Renal cortex interstitium (tissue), 11 donors: ENCODE results near the gene KCNH8. TPM values are rescaled to one million over a fixed set of nuclear protein-coding genes. Genes with fewer than 3 reads are reported as not detected.

Experiments
- DNase-seq, 11 donors: peaks; one replicate each; pipeline ENCODE4 v3.0.0-alpha.2; 2013; ENCODE audit warnings: low read depth in 9 of 11, low spot score in 4 of 11; ENCODE audit errors: extremely low read depth in 1 of 11
- polyA plus RNA-seq, 3 donors: library from polyadenylated mRNA; unstranded; fragments of 120-200 nt; gene quantifications; one replicate each; pipeline ENCODE4 v1.2.1, GENCODE V29; 2013; ENCODE audit not compliant: insufficient read length in 3 of 3

The KCNH8 gene
- polyA plus RNA-seq, 3 donors: 0.95 to 1.4 (median 1.3) TPM

- DNase-seq: no peak
Measured at GRCh38 chr3:19539518-19540392, 391.4 kb downstream of the KCNH8 start.

GRCh38 chr3:19540464-19540863, 392.2 kb downstream of the KCNH8 start:
- no peak for DNase-seq

GRCh38 chr3:19541284-19541683, 393.0 kb downstream of the KCNH8 start:
- no peak for DNase-seq

GRCh38 chr3:19543212-19543841, 395.0 kb downstream of the KCNH8 start:
- DNase-seq: peak in 3 of 11 donors; percentile 5 to 11 (median 7)

GRCh38 chr3:19547665-19548464, 399.6 kb downstream of the KCNH8 start:
- no peak for DNase-seq

GRCh38 chr3:19559724-19560442, 411.6 kb downstream of the KCNH8 start:
- DNase-seq: no peak

- DNase-seq: no peak
Measured at GRCh38 chr3:19573644-19574043, 425.3 kb downstream of the KCNH8 start.

- peak in 1 of 11 donors; percentile 0 for DNase-seq
Measured at GRCh38 chr3:19574268-19574667, 426.0 kb downstream of the KCNH8 start.

GRCh38 chr3:19576343-19576742, 428.0 kb downstream of the KCNH8 start:
- no peak for DNase-seq
